GM19452 (cell line): ENCODE data around the gene TANGO2.

Experiments
- ATAC-seq: cut with Tn5 transposase; IDR thresholded peaks from one replicate; pipeline ENCODE4 v1.9.1; 2021; ENCODE audit not compliant: unreplicated experiment

The TANGO2 gene, protein sequence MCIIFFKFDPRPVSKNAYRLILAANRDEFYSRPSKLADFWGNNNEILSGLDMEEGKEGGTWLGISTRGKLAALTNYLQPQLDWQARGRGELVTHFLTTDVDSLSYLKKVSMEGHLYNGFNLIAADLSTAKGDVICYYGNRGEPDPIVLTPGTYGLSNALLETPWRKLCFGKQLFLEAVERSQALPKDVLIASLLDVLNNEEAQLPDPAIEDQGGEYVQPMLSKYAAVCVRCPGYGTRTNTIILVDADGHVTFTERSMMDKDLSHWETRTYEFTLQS

DNA sequence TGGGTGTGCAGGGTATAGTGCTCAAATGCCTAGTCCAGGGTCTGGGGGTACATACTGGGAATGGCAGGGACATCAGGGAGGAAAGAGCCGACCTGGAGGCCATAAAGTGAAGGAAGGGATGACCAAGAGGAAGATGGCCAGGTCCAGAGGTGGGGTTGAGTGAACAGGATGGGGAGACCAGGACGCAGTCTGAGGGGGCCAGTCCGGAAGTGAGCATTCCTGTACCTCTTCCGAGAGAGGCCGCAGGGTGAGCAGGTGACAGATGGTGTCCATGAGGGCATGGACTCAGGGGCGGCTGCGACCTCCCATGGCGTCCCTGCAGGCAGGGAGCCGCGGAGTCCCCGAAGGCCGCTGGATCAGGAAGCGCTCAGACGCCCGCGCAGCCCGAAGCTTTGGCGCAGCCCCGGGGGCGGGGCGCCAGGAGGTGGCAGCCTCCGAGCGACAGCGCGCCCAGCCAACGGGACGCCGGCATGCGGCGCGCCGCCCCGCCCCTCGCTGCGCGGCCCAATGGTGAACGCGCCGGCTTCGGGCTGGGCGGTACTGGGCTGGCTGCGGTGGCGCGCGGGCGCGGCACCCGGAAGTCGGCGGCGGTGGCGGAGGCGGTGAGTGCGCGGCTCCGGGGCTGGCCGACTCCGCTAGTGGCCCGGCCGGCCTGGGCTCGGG lies at the start of gene TANGO2:
TANGO2 (plus strand) TSS at position 578 of the 663 bp plus-strand sequence. CDS start 15,689 bp downstream, outside the sequence.
- ATAC-seq, result peak; percentile 78

DNA sequence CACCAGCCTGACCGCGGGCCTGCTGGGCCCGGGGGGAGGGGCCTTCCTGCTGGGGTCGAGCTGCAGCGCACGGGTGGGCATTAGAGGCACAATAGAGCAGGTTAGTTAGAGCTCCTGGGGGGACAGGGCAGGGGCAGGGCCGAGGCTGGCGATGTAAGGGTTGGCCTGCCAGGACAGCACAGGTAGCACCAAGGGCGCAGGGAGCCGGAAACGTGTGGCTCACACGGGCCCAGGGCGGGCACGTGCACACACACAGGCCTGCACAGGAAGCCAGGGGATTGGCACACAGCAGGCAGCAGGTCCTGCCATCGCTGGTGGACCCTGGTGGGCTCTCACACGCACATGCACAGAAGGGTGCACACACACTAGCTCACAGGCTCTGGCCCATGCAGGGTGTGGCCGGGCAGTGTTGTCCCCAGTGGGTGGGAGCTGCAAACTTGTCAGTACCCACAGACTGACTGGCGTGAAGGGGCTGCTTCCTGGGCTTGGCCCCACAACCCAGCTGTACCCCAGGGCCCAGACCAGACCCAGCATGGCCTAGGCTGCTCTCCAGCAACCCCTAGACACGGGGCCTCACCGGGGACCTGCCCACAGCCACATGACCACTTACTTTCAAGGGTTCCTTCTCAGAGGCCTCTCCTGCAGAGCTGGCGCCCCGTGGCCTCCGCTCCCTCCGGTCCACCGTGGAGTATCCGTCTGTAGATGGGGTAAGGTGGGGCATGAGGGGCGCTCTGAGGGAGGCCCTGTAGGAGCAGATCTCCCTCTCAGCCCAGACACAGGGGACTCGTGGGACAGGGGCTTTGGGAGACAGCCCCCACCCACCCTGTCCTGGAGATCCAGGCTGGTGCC lies 49.4 kb upstream of the TANGO2 start:
- no peak for ATAC-seq

GRCh38 chr22:19972251-19972650 lies 48.7 kb upstream of the TANGO2 start:
- ATAC-seq, result no peak

DNA sequence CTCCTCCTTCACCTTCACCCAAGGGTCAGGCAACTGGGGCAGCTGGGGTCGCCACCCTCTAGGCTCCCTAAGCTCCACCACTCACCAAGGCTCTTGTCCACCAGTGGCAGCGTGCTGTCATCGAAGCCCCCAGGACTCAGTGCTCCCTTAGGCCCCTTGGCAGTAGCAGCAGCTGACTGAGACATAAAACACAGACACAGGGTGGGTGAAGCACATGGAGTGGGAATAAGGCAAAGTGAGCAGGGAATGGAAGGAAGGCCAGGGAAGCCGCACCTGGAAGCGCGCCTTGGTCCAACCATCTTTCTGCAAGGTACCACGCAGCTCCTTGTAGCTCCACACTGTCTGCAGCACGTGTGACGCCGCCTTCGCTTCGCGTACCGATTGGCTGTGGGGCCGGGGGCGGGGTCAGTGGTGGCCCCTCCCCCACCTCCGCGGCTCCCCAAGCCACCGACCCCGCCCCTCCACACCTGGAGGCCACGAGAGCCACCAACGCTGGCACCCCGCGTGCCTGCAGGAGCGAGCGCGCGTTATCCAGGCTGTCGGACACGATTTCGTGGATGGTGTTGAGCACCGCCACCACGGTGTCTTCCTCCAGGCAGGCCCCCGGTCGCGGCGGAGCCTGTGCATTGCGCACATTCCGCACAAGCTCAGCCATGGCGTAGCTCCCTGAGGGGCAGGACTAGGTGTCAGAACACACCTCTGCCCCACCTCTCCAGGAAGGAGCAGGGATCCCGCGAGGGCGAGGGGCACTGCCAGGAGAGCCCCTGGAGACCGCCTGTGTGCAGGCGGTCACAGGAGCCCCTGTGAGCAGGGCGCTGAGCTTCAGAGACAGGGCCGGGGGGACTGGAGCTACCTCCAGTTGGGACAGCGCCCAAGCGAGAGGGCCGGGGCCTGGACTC lies 48.0 kb upstream of the TANGO2 start:
- no peak for ATAC-seq

- ATAC-seq, result no peak
These were observed 47.2 kb upstream of the TANGO2 start for GRCh38 chr22:19973551-19974267.

DNA sequence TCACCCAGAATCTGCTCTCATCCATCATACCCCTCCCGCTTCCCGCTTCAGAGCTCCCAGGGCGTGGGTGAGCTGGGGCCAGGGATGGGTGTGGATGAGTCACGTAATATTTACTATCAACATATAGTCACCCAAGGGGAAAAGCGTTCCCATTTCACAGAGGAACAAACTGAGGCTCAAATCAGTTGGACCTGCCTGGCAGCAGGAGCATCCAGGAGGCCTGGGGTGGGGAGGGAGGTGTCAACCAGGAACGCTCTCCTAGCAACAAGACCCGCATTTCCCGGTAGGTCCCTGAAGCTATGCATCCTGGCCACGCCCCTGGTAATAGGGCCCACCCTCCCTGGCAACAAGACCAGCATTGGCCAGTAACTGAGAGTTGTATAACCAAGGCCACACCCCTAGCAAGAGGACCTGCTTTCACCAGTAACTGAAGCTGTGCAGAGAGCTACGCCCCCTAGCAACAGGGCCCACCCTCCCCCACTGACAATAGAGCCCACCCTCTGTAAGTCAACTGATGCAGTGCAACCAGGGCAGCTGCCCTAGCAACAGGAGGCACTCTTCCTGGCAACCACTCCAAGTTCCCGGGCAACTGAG lies 46.5 kb upstream of the TANGO2 start:
- ATAC-seq, result no peak

GRCh38 chr22:19974935-19975706 lies 45.8 kb upstream of the TANGO2 start:
- ATAC-seq, result no peak

GRCh38 chr22:19975707-19976035 lies 45.2 kb upstream of the TANGO2 start:
- ATAC-seq, result no peak

DNA sequence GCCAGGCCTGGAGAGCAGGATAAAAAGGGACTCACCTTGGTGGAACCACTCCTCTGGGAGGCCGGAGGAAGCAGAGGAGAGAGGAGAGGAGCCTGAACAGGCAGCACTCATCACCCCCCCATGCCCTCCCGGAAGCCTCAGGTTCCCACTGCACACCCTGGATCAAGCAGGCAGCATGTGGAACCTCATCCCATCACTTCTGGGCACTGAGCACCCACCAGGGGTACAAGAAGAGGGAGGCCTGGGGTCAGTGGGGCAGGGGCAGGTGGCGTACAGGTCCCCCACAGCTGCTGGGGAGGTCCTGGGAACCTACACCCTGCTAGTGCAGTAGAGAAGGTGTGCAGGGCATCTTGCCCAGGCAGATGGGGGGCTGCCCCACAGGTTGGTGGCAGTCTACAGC lies 44.2 kb upstream of the TANGO2 start:
- no peak for ATAC-seq

DNA sequence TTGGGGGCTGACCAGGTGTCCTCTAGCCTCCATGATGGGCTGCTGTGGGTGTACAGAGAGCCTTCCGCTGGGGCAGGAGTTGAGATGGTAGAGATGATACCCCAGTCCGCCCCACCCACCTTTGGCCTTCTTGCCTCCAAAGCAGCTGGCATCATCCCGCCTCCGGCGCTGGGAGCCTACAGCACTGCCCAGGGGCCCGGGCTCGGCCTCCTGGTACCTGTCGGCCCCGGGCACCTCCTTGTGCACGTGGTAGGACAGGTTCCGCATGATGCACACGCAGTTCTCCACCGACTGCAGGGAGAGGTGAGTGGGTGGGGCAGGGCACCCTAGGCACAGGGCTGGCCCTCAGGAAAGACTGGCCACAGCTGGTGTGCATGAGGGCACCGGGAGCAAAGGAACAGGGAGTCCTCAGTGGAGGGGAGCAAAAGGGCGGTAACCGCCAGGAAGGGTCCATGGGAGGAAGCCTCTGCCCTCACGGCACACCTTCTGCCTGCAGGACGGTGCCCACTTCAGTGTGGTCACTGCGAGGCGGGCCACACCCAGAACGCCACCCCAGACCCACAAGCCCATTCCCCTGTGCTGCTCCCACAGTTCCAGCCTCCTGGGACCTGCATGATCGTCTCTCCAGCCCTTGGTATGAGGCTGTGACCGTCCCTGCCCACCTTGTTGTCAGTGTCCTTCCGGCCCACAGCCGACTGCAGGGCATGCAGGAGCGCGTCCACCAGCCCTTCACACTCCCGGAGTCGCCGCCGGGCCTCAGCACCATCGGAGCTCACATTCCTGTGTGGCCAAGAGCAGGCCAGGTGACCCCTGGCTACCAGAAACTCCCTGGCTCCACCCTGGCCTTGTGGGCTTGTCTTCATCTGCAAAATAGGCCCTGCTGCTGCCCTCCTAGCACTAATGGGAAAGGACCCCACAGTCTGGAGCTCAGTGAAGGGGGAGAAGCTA lies 43.3 kb upstream of the TANGO2 start:
- ATAC-seq, result no peak

DNA sequence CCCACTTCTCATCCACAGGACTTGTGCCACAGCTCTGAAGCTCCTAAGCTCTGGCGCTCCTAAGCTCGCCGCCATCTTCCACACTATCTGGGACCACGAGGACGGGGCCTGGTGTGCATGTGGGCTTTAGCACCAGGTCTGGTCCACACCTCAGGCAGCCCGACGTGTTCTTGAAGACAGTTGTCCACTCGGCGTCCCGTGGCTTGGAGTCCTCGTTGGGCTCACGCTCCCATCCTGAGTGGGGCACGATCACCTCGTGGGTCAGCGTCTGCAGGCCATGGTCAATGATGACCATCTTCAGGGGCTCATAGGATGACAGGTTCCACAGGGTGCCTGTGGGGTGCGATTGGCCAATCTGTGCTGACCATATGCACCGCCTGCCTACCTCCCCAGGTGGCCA lies 42.2 kb upstream of the TANGO2 start:
- ATAC-seq, result no peak

GRCh38 chr22:19979712-19980493 lies 41.0 kb upstream of the TANGO2 start:
- ATAC-seq, result no peak

DNA sequence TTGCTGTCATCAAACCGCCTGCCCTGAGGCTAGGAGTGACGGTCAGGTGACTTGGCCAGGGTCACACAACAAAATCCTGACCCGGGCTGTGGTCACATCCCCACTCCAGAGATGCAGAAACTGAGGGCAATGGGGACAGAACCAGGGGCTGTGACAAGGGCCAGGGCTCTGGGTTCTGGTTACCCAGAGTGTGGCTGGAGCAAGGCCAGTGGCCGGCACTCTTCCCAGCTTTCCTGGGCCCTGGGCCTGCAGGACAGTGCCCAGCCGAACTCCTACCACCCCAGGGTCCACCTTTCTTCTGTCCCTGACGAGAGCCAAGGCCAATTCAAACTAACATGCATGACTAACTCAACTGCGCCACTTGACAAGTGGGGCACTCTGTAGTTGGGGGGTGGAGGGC lies 40.1 kb upstream of the TANGO2 start:
- ATAC-seq, result no peak

GRCh38 chr22:19981171-19981960 lies 39.5 kb upstream of the TANGO2 start:
- ATAC-seq, result no peak

GRCh38 chr22:19981961-19982920 lies 38.7 kb upstream of the TANGO2 start:
- ATAC-seq, result no peak
